Stomach (tissue), 9 donors: ENCODE data around the gene ARID1B. TPM values are rescaled to one million over a fixed set of nuclear protein-coding genes. Genes with fewer than 3 reads are reported as not detected.

ENCODE experiments used
- DNase-seq, 2 donors: peaks; one replicate each; pipeline versions ENCODE4 v3.0.0 to v3.0.0-alpha.2; 2013 to 2019
- H3K27ac ChIP-seq, 5 donors: fragments of 200-600 bp in 4 of 5; sonication (generic) in 4 of 5; one replicate each; pipeline ENCODE4 v1.5.1; 2013 to 2019; ENCODE audit warnings: mild to moderate bottlenecking in 1 of 5, moderate library complexity in 1 of 5
- H3K27me3 ChIP-seq, 3 donors: fragments of 200-600 bp; sonication (generic); one replicate each; pipeline ENCODE4 v1.5.1; 2017 to 2019; ENCODE audit warnings: mixed run types in 1 of 3
- H3K36me3 ChIP-seq, 4 donors: fragments of 200-600 bp; sonication (generic); 1 replicate in 3 of 4; 2 replicates in 1 of 4; pipeline ENCODE4 v1.5.1; 2016 to 2019
- H3K4me1 ChIP-seq, 4 donors: fragments of 200-600 bp; sonication (generic); one replicate each; pipeline ENCODE4 v1.5.1; 2016 to 2019
- H3K4me3 ChIP-seq, 4 donors: fragments of 200-600 bp; sonication (generic) in 3 of 4; one replicate each; pipeline ENCODE4 v1.5.1; 2016 to 2019; ENCODE audit warnings: mild to moderate bottlenecking in 1 of 4
- H3K9me3 ChIP-seq, 4 donors: fragments of 200-600 bp; sonication (generic); one replicate each; pipeline ENCODE4 v1.5.1; 2016 to 2019
- EP300 ChIP-seq: sonication (generic); formaldehyde crosslinking; IDR thresholded peaks from one replicate; pipeline ENCODE4 v1.6.1; 2017; ENCODE audit warnings: antibody characterized with exemption
- POLR2A ChIP-seq, 4 donors: fragments of 450-650 bp; IDR thresholded peaks; one replicate each; pipeline ENCODE4 v1.6.1; 2016; ENCODE audit warnings: antibody characterized with exemption in 4 of 4, control low read depth in 2 of 4, mild to moderate bottlenecking in 1 of 4, moderate library complexity in 1 of 4
- POLR2AphosphoS5 ChIP-seq, 3 donors: sonication (generic); formaldehyde crosslinking; IDR thresholded peaks; one replicate each; pipeline ENCODE4 v1.6.1; 2016; ENCODE audit warnings: antibody characterized with exemption in 3 of 3
- WGBS, 5 donors: extraction: QIAGEN DNeasy Blood & Tissue Kit in 3 of 5; methylation state at CpG; one replicate each; pipeline versions ENCODE4 v1.1.5 to v1.1.7; 2013 to 2018; 5-methylcytosine and 5-hydroxymethylcytosine counted together
- intact Hi-C: fragments of 100-400 bp; cut with DNase I; formaldehyde crosslinking; loops from one replicate; pipeline ENCODE4 v1.15.1; 2023; ENCODE audit warnings: low total_unique reads
- polyA plus RNA-seq, 3 donors: library from polyadenylated mRNA; stranded (reverse); fragments of 200-250 nt; gene quantifications; one replicate each; pipeline ENCODE4 v1.2.3, GENCODE V29; 2013
- total RNA-seq, 5 donors: library from RNA; depleted of rRNA; stranded (reverse); fragments of >200 nt; gene quantifications; one replicate each; pipeline versions ENCODE4 v1.1.0 to v1.2.3, GENCODE V29; 2014 to 2016
- TF ChIP-seq, protein P1 (sequence below), 7 experiments: fragments of 450-650 bp in 4 of 7; fragments of 200-600 bp in 3 of 7; sonication (generic) in 3 of 7; IDR thresholded peaks; one replicate each; pipeline ENCODE4 v1.5.1; 2016 to 2019; ENCODE audit warnings: antibody characterized with exemption in 7 of 7, control low read depth in 2 of 7, mild to moderate bottlenecking in 1 of 7
- donor health status: healthy with polysubstance abuse.
- donor health status: Bipolar disorder and iron deficiency.
- donor health status: healthy.

ARID1B gene
- total and polyA plus RNA-seq, 8 donors, result 8.8 to 183 (median 48.3) TPM

DNA sequence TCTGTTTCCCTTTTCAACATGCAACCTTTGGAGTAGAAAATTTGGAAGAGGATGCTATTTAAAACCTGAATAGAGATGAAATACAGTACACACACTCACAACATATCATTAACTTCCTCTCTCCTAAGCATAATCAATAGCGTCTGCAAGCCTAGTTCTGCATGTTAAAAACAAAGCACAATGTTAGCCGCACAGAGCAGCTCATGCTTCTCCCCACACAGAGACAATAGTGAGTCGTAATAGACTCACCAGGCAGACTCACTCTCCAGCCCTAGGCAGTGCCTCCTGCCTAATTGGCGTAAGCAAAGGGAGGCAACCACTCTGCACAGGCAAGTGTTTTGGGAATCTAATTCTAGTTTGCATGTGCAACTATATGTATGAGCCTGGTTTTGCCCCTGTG is 45.8 kb upstream of the ARID1B start:
- no peak for TF ChIP-seq POLR2A (IDR thresholded peaks at IDR 0.05)
- TF ChIP-seq, protein P1, sequence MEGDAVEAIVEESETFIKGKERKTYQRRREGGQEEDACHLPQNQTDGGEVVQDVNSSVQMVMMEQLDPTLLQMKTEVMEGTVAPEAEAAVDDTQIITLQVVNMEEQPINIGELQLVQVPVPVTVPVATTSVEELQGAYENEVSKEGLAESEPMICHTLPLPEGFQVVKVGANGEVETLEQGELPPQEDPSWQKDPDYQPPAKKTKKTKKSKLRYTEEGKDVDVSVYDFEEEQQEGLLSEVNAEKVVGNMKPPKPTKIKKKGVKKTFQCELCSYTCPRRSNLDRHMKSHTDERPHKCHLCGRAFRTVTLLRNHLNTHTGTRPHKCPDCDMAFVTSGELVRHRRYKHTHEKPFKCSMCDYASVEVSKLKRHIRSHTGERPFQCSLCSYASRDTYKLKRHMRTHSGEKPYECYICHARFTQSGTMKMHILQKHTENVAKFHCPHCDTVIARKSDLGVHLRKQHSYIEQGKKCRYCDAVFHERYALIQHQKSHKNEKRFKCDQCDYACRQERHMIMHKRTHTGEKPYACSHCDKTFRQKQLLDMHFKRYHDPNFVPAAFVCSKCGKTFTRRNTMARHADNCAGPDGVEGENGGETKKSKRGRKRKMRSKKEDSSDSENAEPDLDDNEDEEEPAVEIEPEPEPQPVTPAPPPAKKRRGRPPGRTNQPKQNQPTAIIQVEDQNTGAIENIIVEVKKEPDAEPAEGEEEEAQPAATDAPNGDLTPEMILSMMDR (IDR thresholded peaks at IDR 0.05), result no peak
- TF ChIP-seq POLR2AphosphoS5 (IDR thresholded peaks at IDR 0.05), result no peak
- TF ChIP-seq EP300, result no peak
- DNase-seq, result no peak
- Histone ChIP-seq H3K9me3 (no peaks in the 10 kb centered on the region), H3K36me3 (no peaks in the 10 kb centered on the region), H3K27me3 (no peaks in the 10 kb centered on the region), H3K27ac (no peak overlapping the region), H3K4me3 (no peak overlapping the region), H3K4me1 (no peaks in the 10 kb centered on the region)
- intact Hi-C loops, result no loop called here
- 82 to 90% (median 86%) methylated on average over 4 of the region's 4 CpGs for WGBS, 5 donors

DNA sequence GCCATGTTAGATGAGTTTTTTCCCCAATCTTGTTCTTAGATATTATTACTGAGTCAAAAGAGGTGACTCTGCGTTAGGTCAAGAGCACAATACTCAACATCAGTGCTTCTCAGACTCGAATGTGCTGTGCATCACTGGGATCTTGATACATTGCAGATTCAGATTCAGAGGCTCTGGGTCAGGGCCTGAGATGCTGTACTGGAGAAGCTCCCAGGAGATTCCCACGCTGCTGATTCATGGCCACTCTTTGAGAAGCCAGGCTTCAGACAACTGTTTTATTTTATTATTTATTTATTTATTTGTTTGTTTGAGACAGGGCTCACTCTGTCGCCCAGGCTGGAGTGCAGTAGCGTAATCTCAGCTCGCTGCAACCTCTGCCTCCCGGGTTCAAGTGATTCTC is 41.4 kb upstream of the ARID1B start:
- Histone ChIP-seq H3K9me3 (peaks cover 0 to 15% (median 10%) of the 10 kb centered on the region in 4 donors), H3K4me3 (no peak overlapping the region), H3K4me1 (no peaks in the 10 kb centered on the region), H3K27ac (no peak overlapping the region), H3K27me3 (no peaks in the 10 kb centered on the region), H3K36me3 (no peaks in the 10 kb centered on the region)
- TF ChIP-seq, protein P1 (IDR thresholded peaks at IDR 0.05), result no peak
- TF ChIP-seq POLR2A (IDR thresholded peaks at IDR 0.05) (no peak), POLR2AphosphoS5 (IDR thresholded peaks at IDR 0.05) (no peak), EP300 (no peak)
- DNase-seq, result no peak
- intact Hi-C loops, result no loop called here
- WGBS, 5 donors, result 92 to 96% (median 94%) methylated on average over 7 of the region's 7 CpGs

DNA sequence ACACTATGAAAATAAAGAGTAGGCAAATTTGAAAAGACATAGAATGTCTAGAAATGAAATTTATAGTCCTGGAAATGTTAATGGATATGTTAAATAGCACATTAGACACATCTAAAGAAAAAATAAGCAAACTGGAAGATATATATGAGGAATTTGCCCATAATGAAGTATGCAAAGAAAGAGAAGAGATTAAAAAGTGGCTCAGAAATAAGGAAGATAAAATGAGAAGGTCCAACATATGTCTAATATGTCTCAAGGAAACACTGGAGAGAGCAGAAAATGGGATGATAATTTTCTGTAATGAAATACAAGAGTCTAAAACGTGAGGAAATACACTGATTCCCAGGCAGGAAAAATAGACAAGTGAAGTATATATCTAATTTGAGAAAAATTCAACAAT is 36.6 kb upstream of the ARID1B start:
- intact Hi-C loops, result no loop called here
- no peaks in the 10 kb centered on the region for H3K27me3 ChIP-seq
- H3K4me1 ChIP-seq, result no peaks in the 10 kb centered on the region
- H3K9me3 ChIP-seq, result peaks cover 0 to 27% (median 13%) of the 10 kb centered on the region in 4 donors
- H3K36me3 ChIP-seq, result no peaks in the 10 kb centered on the region
- no peak overlapping the region for H3K27ac ChIP-seq
- WGBS, 5 donors, result 50 to 76% (median 63%) methylated on average over 1 of the region's 1 CpG
- TF ChIP-seq, protein P1 (IDR thresholded peaks at IDR 0.05), result no peak
- TF ChIP-seq EP300, result no peak
- TF ChIP-seq POLR2AphosphoS5 (IDR thresholded peaks at IDR 0.05), result no peak
- TF ChIP-seq POLR2A (IDR thresholded peaks at IDR 0.05), result no peak
- H3K4me3 ChIP-seq, result no peak overlapping the region
- no peak for DNase-seq

DNA sequence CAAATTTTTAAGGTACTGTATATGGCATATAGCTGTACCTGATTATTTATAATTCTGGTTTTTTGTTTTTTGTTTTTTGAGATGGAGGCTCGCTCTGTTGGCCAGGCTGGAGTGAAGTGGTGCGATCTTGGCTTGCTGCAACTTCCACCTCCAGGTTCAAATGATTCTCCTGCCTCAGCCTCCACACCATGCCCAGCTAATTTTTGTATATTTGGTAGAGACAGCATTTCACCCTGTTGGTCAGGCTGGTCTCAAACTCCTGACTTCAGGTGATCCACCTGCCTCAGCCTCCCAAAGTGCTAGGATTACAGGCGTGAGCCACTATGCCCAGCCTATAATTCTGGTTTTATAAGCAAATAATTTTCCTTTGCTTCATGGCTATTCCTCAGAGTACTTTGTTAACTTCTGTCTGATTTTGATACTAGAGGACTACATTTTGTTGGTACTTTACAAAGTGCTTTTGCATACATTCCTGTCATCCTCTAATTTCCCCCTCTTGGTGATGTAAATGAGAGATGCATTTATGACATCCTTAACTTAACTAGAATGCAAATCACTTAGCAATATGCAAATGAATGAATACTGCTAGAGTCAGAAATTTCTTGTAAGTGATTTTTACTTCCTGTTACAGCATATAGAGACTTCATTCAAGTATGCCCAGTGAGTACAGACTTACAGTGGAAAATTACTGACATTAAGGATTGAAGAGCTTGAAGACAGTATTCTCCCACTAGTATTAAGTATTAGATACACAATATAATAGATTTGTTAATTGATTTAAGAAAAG is 35.7 kb upstream of the ARID1B start:
- H3K9me3 ChIP-seq, result peaks cover 0 to 27% (median 13%) of the 10 kb centered on the region in 4 donors
- H3K4me3 ChIP-seq, result no peak overlapping the region
- no peaks in the 10 kb centered on the region for H3K27me3 ChIP-seq
- DNase-seq, result no peak
- no peak overlapping the region for H3K27ac ChIP-seq
- TF ChIP-seq POLR2AphosphoS5 (IDR thresholded peaks at IDR 0.05) (no peak), POLR2A (IDR thresholded peaks at IDR 0.05) (no peak), EP300 (no peak)
- TF ChIP-seq, protein P1 (IDR thresholded peaks at IDR 0.05), result no peak
- WGBS, 5 donors, result 88 to 100% (median 97%) methylated on average over 3 of the region's 3 CpGs
- intact Hi-C loops, result no loop called here
- H3K4me1 ChIP-seq, result no peaks in the 10 kb centered on the region
- no peaks in the 10 kb centered on the region for H3K36me3 ChIP-seq
